ENCODE results near the gene TRPM5.
A peak's percentile ranks its signal among the peaks of the same experiment; 100 is the strongest.

The TRPM5 gene

DNA sequence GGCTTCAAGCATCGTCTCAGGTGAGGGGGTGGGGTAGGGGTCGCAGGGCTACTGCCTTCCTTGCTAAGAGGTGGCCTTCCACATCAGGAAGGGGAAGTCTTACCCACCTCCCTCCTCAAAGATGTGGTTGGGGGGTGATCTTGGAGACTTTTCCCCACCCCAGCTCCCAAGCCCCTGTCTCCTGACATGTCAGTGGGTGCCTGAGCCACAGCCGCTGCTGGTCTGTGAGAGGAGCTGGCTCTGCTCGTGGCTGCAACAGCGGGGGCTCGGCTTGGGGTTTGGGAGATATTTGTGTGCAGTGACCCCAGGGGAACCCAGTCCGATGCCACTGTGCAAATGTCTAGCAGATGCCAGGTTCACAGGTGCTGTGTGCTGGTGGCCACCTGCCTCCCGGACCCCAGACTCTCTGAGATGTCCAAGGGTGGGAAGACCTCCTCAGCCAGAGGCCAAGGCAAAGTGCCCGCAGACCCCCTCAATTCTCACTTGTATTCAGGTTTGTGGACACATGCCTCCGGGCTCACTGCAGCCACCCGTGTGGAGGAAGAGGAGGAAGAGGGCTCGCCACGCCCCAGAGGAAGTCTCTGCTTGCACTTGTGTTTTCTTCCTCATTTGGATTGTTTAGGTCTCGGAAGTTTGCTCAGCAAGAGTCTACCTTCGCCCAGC, 2.4 kb upstream of the TRPM5 start:
- Histone ChIP-seq H3K9me3 (ENCODE audit: control insufficient read depth, low read length) (no peaks in the 10 kb centered on the region), H3K4me1 (ENCODE audit: control insufficient read depth, insufficient read depth, low read length, poor library complexity, severe bottlenecking) (peaks cover 48% of the 10 kb centered on the region), H3K4me3 (ENCODE audit: insufficient read depth, low read depth, low read length, poor library complexity, severe bottlenecking) (peak overlapping the region; percentile 63), H3K27ac (ENCODE audit: insufficient read depth, low read length, poor library complexity, severe bottlenecking) (peak overlapping the region; percentile 0), H3K27me3 (replicated peaks; ENCODE audit: control insufficient read depth, insufficient read depth, low read length, poor library complexity, severe bottlenecking) (no peaks in the 10 kb centered on the region), H3K36me3 (ENCODE audit: control insufficient read depth, insufficient read depth, low read length) (no peaks in the 10 kb centered on the region)
- DNase-seq, result no peak

GRCh38 chr11:2445746-2446551, 1.6 kb upstream of the TRPM5 start:
- Histone ChIP-seq H3K27ac (ENCODE audit: insufficient read depth, low read length, poor library complexity, severe bottlenecking) (peak overlapping the region; percentile 32), H3K4me3 (ENCODE audit: insufficient read depth, low read depth, low read length, poor library complexity, severe bottlenecking) (peak overlapping the region; percentile 63), H3K9me3 (ENCODE audit: control insufficient read depth, low read length) (no peaks in the 10 kb centered on the region), H3K36me3 (ENCODE audit: control insufficient read depth, insufficient read depth, low read length) (no peaks in the 10 kb centered on the region), H3K4me1 (ENCODE audit: control insufficient read depth, insufficient read depth, low read length, poor library complexity, severe bottlenecking) (peaks cover 48% of the 10 kb centered on the region), H3K27me3 (replicated peaks; ENCODE audit: control insufficient read depth, insufficient read depth, low read length, poor library complexity, severe bottlenecking) (no peaks in the 10 kb centered on the region)
- DNase-seq, result no peak

DNA sequence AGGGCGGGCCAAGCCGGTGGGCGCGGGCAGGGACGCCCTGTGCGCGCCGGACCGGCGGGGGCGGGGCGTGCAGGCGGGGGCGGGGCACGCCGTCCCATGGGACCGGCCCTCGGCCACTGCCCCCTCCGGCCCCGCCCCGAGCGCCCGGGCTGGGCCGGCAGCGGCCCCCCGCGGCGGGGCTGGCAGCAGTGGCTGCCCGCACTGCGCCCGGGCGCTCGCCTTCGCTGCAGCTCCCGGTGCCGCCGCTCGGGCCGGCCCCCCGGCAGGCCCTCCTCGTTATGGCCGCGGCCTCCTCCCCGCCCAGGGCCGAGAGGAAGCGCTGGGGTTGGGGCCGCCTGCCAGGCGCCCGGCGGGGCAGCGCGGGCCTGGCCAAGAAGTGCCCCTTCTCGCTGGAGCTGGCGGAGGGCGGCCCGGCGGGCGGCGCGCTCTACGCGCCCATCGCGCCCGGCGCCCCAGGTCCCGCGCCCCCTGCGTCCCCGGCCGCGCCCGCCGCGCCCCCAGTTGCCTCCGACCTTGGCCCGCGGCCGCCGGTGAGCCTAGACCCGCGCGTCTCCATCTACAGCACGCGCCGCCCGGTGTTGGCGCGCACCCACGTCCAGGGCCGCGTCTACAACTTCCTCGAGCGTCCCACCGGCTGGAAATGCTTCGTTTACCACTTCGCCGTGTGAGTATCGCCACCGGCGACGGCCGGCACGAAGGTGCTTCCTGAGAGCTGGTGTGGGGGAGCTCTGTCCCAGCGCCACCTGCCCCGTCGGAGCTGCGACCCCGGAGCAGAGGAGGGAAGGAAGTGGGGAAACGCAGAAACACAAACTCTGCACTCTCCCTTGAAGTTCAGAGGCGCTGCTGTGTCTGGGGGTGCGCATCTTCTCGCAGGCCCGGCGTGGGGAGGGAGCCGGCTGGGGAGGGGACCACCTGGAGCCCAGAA, 769 bp upstream of the TRPM5 start, which contains the start of gene KCNQ1:
Gene KCNQ1, plus strand, starts transcription at position 188 of the 925 bp plus-strand sequence. Its CDS starts 91 bp downstream, at position 279.
- Histone ChIP-seq H3K4me3 (ENCODE audit: insufficient read depth, low read depth, low read length, poor library complexity, severe bottlenecking) (peak within 1 kb of the TSS; percentile 63), H3K9me3 (ENCODE audit: control insufficient read depth, low read length) (no peaks in the 10 kb centered on the region), H3K27ac (ENCODE audit: insufficient read depth, low read length, poor library complexity, severe bottlenecking) (peak within 1 kb of the TSS; percentile 37), H3K4me1 (ENCODE audit: control insufficient read depth, insufficient read depth, low read length, poor library complexity, severe bottlenecking) (peaks cover 48% of the 10 kb centered on the region), H3K36me3 (ENCODE audit: control insufficient read depth, insufficient read depth, low read length) (no peaks in the 10 kb centered on the region), H3K27me3 (replicated peaks; ENCODE audit: control insufficient read depth, insufficient read depth, low read length, poor library complexity, severe bottlenecking) (no peaks in the 10 kb centered on the region)
- DNase-seq, result peak in 2 of 3 donors; percentile 51 to 58

DNA sequence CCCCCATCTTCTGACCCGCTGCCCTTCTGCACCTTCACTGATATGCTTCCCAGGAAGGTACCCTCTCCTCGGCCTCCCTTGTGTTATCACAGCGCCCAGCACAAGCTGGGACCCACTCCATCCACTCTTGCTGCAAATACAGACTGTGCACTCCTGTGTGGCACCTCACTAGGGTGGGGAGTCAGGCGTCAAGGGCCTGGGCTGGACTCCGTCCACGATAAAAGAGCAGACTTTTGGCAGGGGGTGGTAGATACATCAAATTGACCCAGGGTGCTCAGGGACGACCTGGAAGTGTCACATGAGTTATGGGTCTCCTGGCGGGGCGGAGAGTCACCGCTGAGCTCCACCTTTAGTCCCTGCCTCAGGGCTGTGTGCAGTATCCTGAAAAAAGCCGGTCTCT, 908 bp downstream of the TRPM5 start:
- Histone ChIP-seq H3K4me1 (ENCODE audit: control insufficient read depth, insufficient read depth, low read length, poor library complexity, severe bottlenecking) (peaks cover 45% of the 10 kb centered on the region), H3K27ac (ENCODE audit: insufficient read depth, low read length, poor library complexity, severe bottlenecking) (no peak overlapping the region), H3K4me3 (ENCODE audit: insufficient read depth, low read depth, low read length, poor library complexity, severe bottlenecking) (no peak overlapping the region), H3K9me3 (ENCODE audit: control insufficient read depth, low read length) (no peaks in the 10 kb centered on the region), H3K36me3 (ENCODE audit: control insufficient read depth, insufficient read depth, low read length) (no peaks in the 10 kb centered on the region), H3K27me3 (replicated peaks; ENCODE audit: control insufficient read depth, insufficient read depth, low read length, poor library complexity, severe bottlenecking) (no peaks in the 10 kb centered on the region)
- DNase-seq, result no peak

GRCh38 chr11:2442589-2442988, 1.7 kb downstream of the TRPM5 start:
- Histone ChIP-seq H3K27me3 (replicated peaks; ENCODE audit: control insufficient read depth, insufficient read depth, low read length, poor library complexity, severe bottlenecking) (no peaks in the 10 kb centered on the region), H3K36me3 (ENCODE audit: control insufficient read depth, insufficient read depth, low read length) (no peaks in the 10 kb centered on the region), H3K9me3 (ENCODE audit: control insufficient read depth, low read length) (no peaks in the 10 kb centered on the region), H3K4me1 (ENCODE audit: control insufficient read depth, insufficient read depth, low read length, poor library complexity, severe bottlenecking) (peaks cover 37% of the 10 kb centered on the region), H3K27ac (ENCODE audit: insufficient read depth, low read length, poor library complexity, severe bottlenecking) (no peak overlapping the region), H3K4me3 (ENCODE audit: insufficient read depth, low read depth, low read length, poor library complexity, severe bottlenecking) (no peak overlapping the region)
- DNase-seq, result peak in 2 of 3 donors; percentile 12 to 25

- Histone ChIP-seq H3K9me3 (ENCODE audit: control insufficient read depth, low read length) (no peaks in the 10 kb centered on the region), H3K27me3 (replicated peaks; ENCODE audit: control insufficient read depth, insufficient read depth, low read length, poor library complexity, severe bottlenecking) (no peaks in the 10 kb centered on the region), H3K27ac (ENCODE audit: insufficient read depth, low read length, poor library complexity, severe bottlenecking) (no peak overlapping the region), H3K36me3 (ENCODE audit: control insufficient read depth, insufficient read depth, low read length) (no peaks in the 10 kb centered on the region), H3K4me3 (ENCODE audit: insufficient read depth, low read depth, low read length, poor library complexity, severe bottlenecking) (no peak overlapping the region), H3K4me1 (ENCODE audit: control insufficient read depth, insufficient read depth, low read length, poor library complexity, severe bottlenecking) (peaks cover 23% of the 10 kb centered on the region)
- DNase-seq, result no peak
These were observed 3.1 kb downstream of the TRPM5 start for GRCh38 chr11:2441171-2441570.

DNA sequence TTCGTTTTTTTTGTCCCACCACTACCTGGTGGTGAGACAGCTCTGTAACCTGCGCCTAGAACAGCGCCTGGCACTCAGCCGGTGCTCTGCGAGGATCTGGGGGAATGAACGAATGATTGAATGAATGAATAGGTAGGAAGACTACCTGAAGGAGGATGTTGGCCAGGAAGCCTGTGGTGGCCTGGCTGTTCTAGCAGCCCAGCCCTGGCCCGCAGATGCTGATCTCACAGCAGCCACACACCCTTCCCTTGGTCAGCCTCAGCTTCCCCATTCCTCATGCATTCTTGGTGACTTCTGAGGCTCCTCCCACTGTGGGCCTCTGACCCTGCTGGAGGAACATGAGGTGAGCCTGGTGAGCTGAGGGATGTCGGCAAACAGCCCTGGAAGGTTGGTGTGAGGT, 3.7 kb downstream of the TRPM5 start:
- H3K36me3 ChIP-seq (ENCODE audit: control insufficient read depth, insufficient read depth, low read length), result no peaks in the 10 kb centered on the region
- H3K27ac ChIP-seq (ENCODE audit: insufficient read depth, low read length, poor library complexity, severe bottlenecking), result no peak overlapping the region
- no peak overlapping the region for H3K4me3 ChIP-seq (ENCODE audit: insufficient read depth, low read depth, low read length, poor library complexity, severe bottlenecking)
- DNase-seq, result no peak
- no peaks in the 10 kb centered on the region for H3K9me3 ChIP-seq (ENCODE audit: control insufficient read depth, low read length)
- H3K4me1 ChIP-seq (ENCODE audit: control insufficient read depth, insufficient read depth, low read length, poor library complexity, severe bottlenecking), result peaks cover 18% of the 10 kb centered on the region
- H3K27me3 ChIP-seq (replicated peaks; ENCODE audit: control insufficient read depth, insufficient read depth, low read length, poor library complexity, severe bottlenecking), result no peaks in the 10 kb centered on the region

DNA sequence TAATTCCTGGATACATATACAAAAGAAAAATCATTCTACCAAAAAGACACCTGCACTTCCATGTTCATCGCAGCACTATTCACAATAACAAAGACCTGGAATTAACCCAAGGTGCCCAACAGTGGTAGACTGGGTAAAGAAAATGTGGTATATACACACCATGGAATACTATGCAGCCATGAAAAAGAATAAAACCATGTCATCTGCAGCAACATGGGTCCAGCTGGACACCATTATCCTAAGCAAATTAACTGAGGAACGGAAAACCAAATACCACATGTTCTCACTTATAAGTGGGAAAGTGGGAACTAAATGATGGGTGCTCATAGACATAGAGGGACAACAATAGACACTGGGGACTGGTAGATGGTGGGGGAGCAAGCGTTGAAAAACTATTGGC, 4.5 kb downstream of the TRPM5 start:
- Histone ChIP-seq H3K9me3 (ENCODE audit: control insufficient read depth, low read length) (no peaks in the 10 kb centered on the region), H3K4me1 (ENCODE audit: control insufficient read depth, insufficient read depth, low read length, poor library complexity, severe bottlenecking) (peaks cover 15% of the 10 kb centered on the region), H3K27me3 (replicated peaks; ENCODE audit: control insufficient read depth, insufficient read depth, low read length, poor library complexity, severe bottlenecking) (no peaks in the 10 kb centered on the region), H3K4me3 (ENCODE audit: insufficient read depth, low read depth, low read length, poor library complexity, severe bottlenecking) (no peak overlapping the region), H3K27ac (ENCODE audit: insufficient read depth, low read length, poor library complexity, severe bottlenecking) (no peak overlapping the region), H3K36me3 (ENCODE audit: control insufficient read depth, insufficient read depth, low read length) (no peaks in the 10 kb centered on the region)
- DNase-seq, result no peak

DNA sequence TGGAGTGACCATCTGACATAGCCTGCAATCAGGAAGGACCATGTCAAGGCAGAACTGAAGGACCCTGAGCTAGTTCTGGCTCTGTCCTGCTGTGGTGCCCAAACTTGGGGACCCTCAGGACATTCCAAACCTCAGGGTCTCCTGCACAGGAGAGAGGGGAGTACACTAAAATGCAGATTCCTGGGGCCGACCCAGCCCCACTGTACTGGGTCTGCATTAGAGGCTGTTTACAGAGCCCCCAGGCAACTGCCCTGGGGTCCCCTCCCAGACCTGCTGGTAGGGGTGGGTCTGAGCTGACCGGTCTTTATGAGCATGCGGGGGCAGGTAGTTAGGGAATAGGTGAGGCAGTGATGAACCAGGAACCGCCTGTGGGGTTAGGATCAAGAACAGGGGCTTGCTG, 6.8 kb downstream of the TRPM5 start:
- no peak for DNase-seq
- Histone ChIP-seq H3K4me1 (ENCODE audit: control insufficient read depth, insufficient read depth, low read length, poor library complexity, severe bottlenecking) (no peaks in the 10 kb centered on the region), H3K27me3 (replicated peaks; ENCODE audit: control insufficient read depth, insufficient read depth, low read length, poor library complexity, severe bottlenecking) (no peaks in the 10 kb centered on the region), H3K36me3 (ENCODE audit: control insufficient read depth, insufficient read depth, low read length) (no peaks in the 10 kb centered on the region), H3K4me3 (ENCODE audit: insufficient read depth, low read depth, low read length, poor library complexity, severe bottlenecking) (no peak overlapping the region), H3K9me3 (ENCODE audit: control insufficient read depth, low read length) (no peaks in the 10 kb centered on the region), H3K27ac (ENCODE audit: insufficient read depth, low read length, poor library complexity, severe bottlenecking) (no peak overlapping the region)

All from effector memory CD4-positive, alpha-beta T cell (primary cell).